Hepatic stellate cell (primary cell): Measurements from ENCODE around the gene CSTPP1.
"Not testable (repeated sequence)": the region's sequence is repeated elsewhere in the genome, so short reads cannot be mapped to it uniquely, and the experiment has no call there.

ENCODE experiments used
- DNase-seq: peaks from one replicate; pipeline ENCODE4 v3.0.0; 2011; ENCODE audit warnings: low spot score

The CSTPP1 gene

DNA sequence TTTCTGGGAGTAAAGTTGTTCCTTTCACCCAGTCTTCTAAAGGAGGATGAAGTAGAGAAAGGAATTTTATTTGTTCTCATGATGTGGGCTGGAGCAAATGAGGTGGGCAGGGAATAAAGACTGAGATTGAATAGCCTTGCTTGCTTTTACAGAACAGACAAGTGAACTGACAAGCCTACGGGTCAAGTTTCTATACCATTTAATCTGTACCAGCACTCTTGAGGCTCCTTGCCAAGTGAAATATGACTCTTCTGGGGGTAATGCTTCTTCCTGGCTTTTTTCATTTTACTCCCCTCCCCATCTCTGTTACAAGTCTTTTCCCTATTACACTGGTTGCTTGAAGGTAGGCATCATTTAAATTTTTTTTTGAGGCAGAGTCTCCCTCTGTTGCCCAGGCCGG lies 54.8 kb downstream of the CSTPP1 start:
- DNase-seq = no peak

DNA sequence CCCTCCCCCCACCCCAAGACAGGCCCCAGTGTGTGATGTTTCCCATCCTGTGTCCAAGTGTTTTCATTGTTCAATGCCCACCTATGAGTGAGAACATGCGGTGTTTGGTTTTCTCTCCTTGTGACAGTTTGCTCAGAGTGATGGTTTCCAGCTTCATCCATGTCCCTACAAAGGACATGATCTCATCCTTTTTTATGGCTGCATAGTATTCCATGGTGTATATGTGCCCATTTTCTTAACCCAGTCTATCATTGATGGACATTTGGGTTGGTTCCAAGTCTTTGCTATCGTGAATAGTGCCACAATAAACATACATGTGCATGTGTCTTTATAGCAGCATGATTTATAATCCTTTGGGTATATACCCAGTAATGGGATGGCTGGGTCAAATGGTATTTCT lies 55.8 kb downstream of the CSTPP1 start:
- not testable (repeated sequence) for DNase-seq

DNA sequence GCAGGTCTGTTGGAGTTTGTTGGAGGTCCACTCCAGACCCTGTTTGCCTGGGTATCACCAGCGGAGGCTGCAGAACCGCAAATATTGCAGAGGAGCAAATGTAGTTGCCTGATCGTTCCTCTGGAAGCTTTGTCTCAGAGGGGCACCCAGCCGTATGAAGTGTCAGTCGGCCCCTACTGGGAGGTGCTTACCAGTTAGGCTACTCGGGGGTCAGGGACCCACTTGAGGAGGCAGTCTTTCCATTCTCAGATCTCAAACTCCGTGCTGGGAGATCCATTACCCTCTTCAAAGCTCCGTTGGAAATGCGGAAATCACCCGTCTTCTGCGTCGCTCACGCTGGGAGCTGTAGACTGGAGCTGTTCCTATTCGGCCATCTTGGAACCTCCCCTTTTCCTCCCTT lies 61.2 kb downstream of the CSTPP1 start:
- DNase-seq = not testable (repeated sequence)

DNA sequence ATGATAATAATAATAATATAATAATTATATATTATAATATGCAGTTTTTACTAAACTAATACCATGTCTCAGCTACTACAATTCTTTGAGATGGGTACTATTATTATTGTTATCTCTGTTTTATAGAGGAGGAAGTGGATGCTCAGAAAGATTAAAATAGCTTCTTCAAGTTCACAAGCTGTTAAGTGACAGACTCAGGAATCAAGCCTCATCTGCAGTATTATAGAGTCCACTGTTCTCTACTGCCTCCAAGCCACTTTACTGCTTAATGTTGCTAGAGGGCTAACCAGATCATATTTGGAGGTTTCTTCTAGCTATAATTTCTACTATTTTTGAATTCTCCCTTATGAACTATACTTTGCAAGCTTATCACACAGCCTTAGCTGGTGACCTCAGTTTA lies 62.7 kb downstream of the CSTPP1 start:
- no peak for DNase-seq

DNA sequence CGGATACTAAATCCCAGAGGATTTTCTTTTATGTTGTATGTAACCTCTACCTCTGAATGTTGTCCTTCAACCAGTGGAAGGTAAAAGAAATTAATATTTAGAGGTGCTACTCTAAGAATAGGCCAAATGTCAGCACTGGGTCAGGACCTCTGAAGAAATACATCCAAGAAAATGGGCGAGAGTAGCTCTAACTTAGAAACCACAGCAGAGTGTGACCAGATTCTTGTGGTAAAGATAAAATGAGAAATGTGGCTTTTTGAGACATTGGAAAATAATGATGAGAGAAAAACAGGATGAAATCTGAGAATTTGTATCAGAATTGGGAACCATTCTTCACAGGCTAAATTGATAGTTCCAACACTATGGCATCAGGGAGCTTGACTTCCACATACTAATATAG lies 63.5 kb downstream of the CSTPP1 start:
- DNase-seq = no peak

DNA sequence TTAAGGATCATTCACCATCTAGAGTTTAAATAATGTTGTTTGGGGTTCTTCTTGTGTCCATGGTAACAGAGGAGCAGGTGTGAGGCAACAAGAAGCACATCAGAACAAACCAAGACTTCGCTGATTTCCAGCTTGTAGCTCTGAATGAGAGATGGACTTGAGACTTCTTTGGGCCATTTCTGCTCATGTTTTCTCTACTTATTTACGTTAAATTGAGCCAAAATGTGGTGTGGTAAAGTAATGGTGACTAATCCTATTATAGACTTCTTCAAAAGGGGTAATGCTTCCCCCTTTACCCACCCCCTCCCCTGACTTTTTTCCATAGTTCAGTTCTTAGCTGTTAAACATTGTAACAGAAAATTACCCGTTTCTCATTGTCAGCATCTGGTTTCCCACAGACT lies 65.2 kb downstream of the CSTPP1 start:
- no peak for DNase-seq

DNA sequence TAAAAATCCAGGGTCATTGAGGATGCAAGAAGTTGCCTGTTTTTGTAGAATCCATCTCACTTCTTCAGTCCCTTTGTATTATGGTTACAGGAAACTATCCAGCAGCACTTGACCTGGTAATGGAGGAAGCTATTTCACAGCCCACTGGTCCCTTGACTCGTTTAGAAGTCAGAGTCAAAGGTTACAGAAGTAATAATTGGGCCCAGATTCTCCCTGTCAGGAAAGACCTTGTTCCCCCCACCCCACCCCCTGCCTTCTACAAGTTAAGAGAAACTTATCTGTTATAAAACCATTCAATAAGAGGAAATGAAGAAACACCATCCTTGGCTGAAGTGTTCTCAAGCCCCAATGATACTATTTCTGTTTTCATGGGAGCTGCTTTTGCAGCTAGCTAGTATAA lies 65.8 kb downstream of the CSTPP1 start:
- no peak for DNase-seq

DNA sequence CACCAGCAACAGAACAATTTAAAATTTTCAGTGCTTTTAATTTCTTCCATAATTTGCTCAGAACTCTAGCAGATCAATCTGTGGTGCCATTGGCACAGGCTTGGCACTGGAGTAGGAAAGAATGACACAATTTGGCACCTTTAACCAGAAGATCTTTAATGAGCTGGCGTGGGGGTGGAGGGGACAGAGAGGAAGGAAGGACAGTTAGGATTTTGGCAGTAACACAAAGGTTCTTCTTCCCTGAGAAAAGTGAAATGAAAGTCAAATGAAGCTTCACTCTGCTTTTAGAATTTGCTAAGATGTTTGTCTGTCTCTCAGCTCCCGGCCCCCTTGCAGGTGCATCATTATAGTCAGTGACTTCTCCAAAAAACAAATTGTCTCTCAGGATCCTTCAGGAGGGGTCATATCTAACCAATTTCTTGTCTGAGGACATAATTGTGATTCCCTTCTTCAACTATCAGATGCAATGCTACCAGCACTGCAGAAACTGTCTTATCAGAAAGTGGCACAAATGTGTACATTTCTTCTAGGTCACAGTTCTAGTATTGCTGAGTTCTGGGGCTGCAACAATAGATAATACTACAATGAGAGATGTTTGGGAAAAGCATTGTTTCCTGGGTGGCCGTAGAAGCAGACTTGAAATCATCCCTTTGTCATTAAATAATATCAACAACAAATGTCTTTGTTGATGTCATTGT lies 66.8 kb downstream of the CSTPP1 start:
- DNase-seq = no peak

DNA sequence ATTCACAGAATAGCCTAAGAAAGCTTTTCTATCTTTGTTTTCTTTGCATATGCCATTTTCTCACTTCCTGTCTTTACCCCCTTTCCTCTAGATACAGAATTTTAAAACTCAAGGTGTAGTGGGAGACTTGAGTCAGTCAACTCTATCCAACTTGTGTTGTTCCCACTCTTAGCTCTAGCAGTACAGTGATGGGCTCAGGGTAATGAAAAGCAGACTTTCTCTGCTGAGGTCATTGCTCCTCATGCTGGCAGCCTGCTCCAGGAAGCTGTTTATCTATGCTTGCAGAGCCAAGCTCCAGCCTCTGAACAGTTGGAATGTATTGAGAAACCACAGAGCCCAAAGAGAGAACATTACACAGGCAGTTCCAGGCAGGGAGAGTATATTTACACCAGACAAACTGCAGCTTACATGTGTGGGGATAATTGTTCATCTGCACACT lies 68.1 kb downstream of the CSTPP1 start:
- peak; percentile 71 for DNase-seq

DNA sequence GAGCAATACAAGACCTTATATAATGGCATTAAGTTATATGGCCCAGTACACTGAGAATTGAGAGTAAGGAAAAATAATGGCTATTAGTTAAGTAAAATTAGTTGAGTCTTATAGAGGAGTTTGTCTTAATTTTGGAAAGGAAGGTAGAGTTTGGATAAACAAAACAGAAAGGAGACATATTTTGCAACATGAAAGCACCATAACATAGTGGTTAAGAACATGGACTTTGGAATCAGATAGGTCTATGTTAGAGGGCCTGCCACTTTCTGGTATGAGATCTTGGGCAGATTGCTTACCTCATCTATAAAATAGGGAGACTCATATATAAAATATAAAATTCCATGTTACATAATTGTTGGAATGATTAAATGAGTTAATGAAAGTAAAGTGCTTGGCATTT lies 68.9 kb downstream of the CSTPP1 start:
- no peak for DNase-seq

DNA sequence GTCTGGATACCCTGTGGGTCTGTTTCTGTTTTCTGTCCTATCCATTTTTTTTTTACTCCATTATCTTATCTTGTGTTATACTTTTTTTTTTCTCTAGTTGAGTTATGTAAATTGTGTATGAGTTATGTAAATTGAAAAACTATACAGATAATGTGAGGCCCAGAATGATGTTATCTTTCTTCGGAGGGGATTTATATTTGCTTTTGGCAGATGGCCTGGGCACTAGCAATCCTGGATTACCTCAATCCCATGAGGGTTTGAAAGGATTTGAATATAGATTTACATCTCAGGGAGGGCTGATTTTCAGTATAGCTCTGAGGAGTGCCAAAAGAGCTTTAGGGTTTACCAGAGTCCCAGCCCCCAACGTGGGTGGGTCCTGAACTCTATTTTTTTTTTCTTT lies 71.0 kb downstream of the CSTPP1 start:
- no peak for DNase-seq

DNA sequence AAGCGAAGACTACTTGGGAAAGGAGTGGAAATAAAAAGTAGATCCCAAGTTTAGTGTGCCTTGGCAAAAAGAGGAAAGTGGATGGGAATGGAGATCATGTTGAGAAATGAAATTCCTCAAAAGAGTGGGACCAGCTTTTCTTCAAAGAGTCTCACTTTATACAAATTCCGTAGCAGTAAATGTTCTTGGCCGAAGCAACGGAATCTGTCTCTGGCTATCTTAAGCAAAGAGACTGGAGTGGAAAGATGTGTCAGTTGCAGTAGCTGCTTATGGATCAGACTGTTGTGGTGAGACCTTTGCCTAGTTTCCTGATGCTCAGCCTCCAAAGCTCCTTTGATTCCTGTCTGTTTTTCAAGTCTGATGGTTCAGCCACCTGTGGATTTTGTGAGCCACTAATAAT lies 73.6 kb downstream of the CSTPP1 start:
- no peak for DNase-seq

DNA sequence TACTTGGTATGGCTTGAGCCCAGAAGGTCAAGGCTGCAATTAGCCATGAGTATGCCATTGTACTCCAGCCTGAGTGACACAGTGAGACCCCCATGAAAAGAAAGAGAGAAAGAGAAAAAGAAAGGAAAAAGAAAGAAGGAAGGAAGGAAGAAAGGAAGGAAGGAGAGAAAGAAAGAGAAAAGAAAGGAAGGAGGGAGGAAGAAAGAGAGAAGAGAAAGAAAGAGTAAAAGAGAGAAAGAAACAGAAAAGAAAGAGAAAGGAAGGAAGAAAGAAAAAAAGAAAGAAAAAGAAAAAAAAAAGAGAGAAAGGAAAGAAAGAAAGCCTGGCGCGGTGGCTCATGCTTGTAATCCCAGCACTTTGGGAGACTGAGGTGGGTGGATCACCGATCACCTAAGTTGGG lies 77.5 kb downstream of the CSTPP1 start:
- no peak for DNase-seq

DNA sequence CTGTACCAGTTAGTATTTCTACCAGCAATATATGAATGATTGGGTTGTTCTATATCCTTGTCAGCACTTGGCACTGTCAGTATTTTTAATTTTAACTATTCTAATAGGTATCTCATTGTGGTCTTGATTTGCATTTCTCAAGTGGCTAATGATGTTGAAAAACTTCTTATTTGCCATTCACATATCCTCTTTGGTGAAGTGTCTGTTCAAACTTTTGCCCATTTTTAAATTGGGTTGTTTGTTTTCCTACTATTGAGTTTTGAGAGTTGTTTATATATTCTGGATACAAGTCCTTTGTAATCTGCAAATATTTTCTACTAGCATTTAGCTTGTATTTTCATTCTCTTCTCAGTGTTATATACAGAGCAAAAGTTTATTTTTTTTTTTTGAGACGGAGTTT lies 82.1 kb downstream of the CSTPP1 start:
- DNase-seq = no peak

DNA sequence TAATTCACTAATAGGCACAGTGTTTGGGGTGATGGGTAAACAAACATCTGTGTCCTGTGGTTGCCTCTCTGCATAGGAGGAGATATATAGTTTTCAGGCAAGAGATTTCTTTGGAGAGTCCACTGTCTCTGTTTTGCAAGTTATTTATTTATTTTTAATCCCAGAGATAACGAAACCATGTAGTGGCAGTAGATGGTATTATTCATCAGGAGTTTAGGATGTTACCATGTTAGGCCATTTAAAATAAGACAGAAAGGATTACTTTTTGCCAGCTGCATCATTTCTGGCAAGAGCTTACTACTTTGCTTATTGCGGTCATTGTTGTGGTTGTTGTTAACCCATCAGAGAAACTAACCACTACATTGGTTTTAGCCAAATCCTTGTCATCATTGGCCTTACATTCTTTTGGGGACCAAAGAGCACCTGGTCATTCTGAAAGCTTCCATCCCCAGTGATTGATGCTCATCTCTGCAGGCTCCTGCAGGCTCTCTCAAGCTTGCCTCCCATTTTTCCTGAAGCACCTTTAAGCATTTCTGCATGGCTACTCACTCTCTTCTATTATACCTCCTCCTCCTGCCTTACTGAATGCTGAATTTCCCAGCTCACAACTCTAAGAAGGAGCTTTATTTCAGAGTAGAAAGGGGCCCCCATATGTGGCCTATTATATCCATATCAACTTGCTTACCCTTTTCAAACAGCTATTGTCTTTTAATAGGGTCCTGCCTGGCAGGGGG lies 84.4 kb downstream of the CSTPP1 start:
- DNase-seq = no peak

DNA sequence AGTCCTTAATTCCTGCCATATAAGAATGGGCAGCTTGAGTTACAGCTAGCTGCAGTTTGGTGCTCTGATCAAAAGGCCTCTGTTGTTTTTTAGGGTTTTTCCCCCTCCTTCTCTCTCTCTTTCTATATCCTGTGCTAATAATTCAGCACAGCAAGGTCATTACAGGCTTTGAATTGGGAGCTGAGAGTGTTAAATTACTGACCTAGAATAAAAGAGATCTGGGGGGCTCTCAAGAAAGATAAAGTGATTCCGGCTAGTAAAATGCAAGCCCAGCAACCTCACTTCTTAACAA lies 84.9 kb downstream of the CSTPP1 start:
- no peak for DNase-seq

DNA sequence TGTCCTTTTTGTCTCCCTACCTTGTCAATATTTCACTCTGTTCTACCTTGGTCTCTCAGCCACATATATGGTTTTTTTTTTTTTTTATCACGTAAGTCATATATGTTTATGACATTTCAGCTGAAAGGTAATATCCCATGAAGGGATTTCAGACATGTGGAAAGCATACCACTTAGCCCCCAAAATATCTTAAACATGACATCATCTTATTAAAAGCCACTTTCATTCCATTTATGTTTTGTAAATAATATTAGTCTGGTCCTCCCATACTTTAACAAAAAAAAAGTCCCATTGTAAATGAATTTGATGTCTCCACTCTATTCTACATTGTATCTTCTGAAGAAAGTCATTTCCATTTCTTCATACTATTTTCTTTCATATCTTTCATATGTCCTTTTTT lies 85.4 kb downstream of the CSTPP1 start:
- DNase-seq = no peak

DNA sequence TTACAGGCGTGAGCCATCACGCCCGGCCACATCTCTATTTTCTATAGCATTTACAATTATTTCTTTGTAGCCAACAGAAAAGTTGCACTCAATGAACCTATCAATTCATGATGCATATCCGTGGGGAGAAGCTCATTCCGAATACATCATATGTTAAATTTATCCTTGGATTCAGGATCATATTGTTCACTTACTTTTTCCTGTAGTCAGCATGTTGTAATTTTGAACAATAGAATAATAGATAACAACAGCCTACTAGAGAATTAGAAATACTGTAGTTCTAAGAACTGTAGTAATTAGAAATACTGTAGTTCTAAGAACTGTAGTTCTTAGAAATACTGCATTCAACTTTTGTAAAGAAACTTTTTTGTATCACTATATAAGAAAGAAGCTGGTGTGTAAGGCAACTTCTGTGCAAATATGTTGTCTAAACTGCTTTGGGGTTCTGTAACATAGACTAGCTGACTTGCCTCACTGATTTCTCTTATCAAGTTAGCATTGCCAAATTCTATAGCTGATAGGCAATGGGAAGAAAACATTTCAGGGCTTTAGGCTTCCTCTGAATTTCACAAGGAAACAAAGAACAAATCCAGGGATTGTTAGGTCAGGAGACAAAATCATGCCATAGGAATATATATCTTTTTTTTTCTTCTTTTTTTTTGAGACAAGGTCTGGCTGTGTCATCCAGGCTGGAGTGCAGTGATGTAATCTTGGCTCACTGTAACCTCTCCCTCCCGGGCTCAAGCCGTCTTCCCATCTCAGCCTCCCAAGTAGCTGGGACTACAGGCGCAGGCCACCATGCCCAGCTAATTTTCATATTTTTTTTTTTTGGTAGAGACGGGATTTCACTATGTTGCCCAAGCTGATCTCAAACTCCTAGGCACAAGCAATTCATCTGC lies 91.9 kb downstream of the CSTPP1 start:
- DNase-seq = no peak

DNA sequence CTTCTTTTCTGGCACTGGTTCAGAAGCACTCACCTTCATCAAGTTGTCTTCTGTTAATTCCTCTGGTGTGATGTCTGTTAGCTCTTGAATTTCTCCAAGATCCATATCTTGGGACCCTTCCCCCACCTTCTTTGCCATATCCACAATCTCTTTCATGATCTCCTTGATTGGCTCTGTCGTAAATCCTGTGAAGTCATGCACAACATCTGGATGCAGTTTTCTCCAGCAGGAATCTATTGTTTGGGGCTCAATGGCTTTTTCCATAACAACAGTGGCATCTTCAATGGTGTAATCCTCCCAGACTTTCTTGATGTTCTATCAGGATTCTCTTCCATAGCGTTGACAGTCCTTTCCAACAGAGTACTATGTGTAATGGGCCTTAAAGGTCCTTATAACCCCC lies 96.9 kb downstream of the CSTPP1 start:
- DNase-seq = no peak

DNA sequence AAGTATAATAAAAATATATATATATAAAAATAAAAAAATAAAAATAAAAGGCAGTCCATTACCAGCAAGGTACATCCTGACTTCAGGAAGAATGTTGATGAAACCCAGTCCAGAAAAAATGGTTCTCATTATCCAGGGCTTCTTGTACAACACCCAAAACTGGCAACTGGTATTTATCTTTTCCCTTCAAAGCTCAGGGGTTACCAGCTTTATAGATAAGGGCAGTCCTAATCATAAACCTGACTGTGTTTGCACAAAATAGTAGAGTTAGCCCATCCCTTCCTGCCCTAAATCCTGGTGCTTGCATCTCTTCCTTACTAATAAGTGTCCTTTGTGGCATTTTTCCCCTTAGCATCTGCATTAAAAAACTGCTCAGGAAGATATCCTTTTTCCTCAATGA lies 97.5 kb downstream of the CSTPP1 start:
- DNase-seq = no peak

DNA sequence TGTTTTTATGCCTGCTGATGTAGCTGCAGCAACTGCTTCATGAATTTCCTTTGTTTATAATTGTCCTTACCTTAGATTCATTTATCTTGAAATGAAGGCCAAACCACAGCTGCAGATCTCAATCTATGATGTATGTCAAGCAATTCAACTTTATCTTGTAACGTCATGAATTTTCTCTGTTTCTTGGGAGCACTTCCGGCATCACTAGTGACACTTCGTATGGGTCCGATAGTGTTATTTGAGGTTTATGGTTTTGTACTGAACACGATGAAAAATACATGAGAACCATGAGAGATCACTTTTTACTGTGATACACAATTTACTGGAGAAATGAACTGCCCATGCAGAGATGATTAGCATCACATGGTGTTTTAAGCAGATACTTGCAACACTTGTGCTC lies 98.5 kb downstream of the CSTPP1 start:
- DNase-seq = no peak

DNA sequence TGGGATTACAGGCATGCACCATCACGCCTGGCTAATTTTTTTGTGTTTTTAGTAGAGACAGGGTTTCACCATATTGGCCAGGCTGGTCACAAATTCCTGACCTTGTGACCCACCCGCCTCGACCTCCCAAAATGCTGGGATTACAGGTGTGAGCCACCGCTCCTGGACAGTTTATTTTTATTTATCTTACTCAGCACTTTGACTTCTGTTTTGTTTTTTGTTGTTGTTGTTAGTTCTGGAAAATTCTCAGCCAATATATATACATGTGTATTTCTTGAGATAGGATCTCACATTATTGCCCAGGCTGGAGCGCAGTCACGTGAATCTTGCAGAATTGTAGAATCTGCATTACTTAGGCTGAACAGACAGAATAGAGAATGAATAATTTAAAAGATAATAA lies 107.6 kb downstream of the CSTPP1 start:
- no peak for DNase-seq

DNA sequence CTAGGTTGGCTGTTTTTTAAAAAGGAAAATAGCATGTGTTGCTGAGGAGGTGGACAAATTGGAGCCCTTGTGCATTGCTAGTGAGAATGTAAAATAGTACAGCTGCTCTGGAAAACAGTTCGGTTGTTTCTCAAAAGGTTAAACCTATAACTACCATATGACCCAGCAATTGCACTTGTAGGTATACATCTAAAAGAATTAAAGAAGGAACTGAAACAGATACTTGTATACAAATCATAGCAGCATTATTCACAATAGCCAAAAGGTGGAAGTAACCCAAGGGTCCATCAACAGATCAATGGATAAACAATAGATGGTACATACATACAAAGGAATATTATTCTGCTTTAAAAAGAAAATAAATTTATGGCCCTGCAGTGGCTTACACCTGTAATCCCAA lies 111.4 kb downstream of the CSTPP1 start:
- DNase-seq = no peak
